Chondrocyte (in vitro differentiated cells): ENCODE measurements around the gene FASN. TPM values are rescaled to one million over a fixed set of nuclear protein-coding genes. Genes with fewer than 3 reads are reported as not detected.

Experiments
- DNase-seq: peaks from one replicate; pipeline ENCODE4 v3.0.0; 2021; ENCODE audit warnings: mixed read lengths, low spot score
- H3K27ac Mint-ChIP-seq: one replicate; pipeline ENCODE4 v1.8.0; 2021; ENCODE audit warnings: mild to moderate bottlenecking, moderate library complexity, mixed read lengths; ENCODE audit not compliant: unreplicated experiment
- H3K27me3 Mint-ChIP-seq: 2 replicates; pipeline ENCODE4 v1.8.0; 2021; ENCODE audit warnings: low read depth, mixed read lengths
- H3K36me3 Mint-ChIP-seq: 2 replicates; pipeline ENCODE4 v1.8.0; 2021; ENCODE audit warnings: low read depth, mixed read lengths
- H3K4me1 Mint-ChIP-seq: 2 replicates; pipeline ENCODE4 v1.8.0; 2021; ENCODE audit warnings: low read depth, mild to moderate bottlenecking, mixed read lengths
- H3K4me3 Mint-ChIP-seq: one replicate; pipeline ENCODE4 v1.8.0; 2021; ENCODE audit warnings: mild to moderate bottlenecking, moderate library complexity, mixed read lengths; ENCODE audit not compliant: unreplicated experiment
- H3K9me3 Mint-ChIP-seq: 2 replicates; pipeline ENCODE4 v1.8.0; 2021; ENCODE audit warnings: low read depth, mixed read lengths
- CTCF ChIP-seq: fragments of 200-600 bp; sonication (generic); IDR thresholded peaks from 2 replicates; pipeline ENCODE4 v1.5.0; 2021; ENCODE audit warnings: antibody characterized with exemption, mild to moderate bottlenecking, moderate library complexity
- total RNA-seq: library from RNA; stranded (reverse); gene quantifications from 3 replicates; pipeline ENCODE4 v1.2.1, GENCODE V29; 2021

FASN gene
- total RNA-seq, 1 donor from 2014 or later: 141 TPM

GRCh38 chr17:82033359-82034085 lies 64.5 kb downstream of the FASN start:
- Mint-ChIP-seq H3K36me3 (no peaks in the 10 kb centered on the region), H3K27ac (no peak overlapping the region), H3K4me1 (peaks cover 19% of the 10 kb centered on the region), H3K4me3 (peak overlapping the region; percentile 61), H3K9me3 (no peaks in the 10 kb centered on the region), H3K27me3 (no peaks in the 10 kb centered on the region)
- no peak for DNase-seq
- no peak for TF ChIP-seq CTCF

- Mint-ChIP-seq H3K27me3 (no peaks in the 10 kb centered on the region), H3K4me3 (peak overlapping the region; percentile 61), H3K9me3 (no peaks in the 10 kb centered on the region), H3K4me1 (peaks cover 14% of the 10 kb centered on the region), H3K27ac (no peak overlapping the region), H3K36me3 (no peaks in the 10 kb centered on the region)
- TF ChIP-seq CTCF: no peak
- DNase-seq: no peak
Observed at GRCh38 chr17:82031885-82032627, 66.0 kb downstream of the FASN start.

- Mint-ChIP-seq H3K4me3 (peak within 1 kb of the TSS; percentile 76), H3K27ac (peak within 1 kb of the TSS; percentile 57), H3K27me3 (no peaks in the 10 kb centered on the region), H3K9me3 (no peaks in the 10 kb centered on the region), H3K36me3 (no peaks in the 10 kb centered on the region), H3K4me1 (peaks cover 11% of the 10 kb centered on the region)
- no peak for DNase-seq
- no peak for TF ChIP-seq CTCF
Observed at GRCh38 chr17:82031303-82031884, 66.6 kb downstream of the FASN start, which contains the start of gene RAC3. Gene RAC3, plus strand, starts transcription at chr17:82031678. Its CDS starts 84 bp downstream, at chr17:82031762.

GRCh38 chr17:82030470-82031302 lies 67.3 kb downstream of the FASN start:
- DNase-seq: no peak
- Mint-ChIP-seq H3K4me3 (peak overlapping the region; percentile 76), H3K27me3 (no peaks in the 10 kb centered on the region), H3K27ac (peak overlapping the region; percentile 57), H3K4me1 (peaks cover 11% of the 10 kb centered on the region), H3K9me3 (no peaks in the 10 kb centered on the region), H3K36me3 (no peaks in the 10 kb centered on the region)
- TF ChIP-seq CTCF: peak; percentile 93
